HG03175 (cell line): Measurements from ENCODE around the gene LEAP2.
"Not testable (repeated sequence)": the region's sequence is repeated elsewhere in the genome, so short reads cannot be mapped to it uniquely, and the experiment has no call there.

Experiments used
- ATAC-seq: cut with Tn5 transposase; IDR thresholded peaks from one replicate; pipeline ENCODE4 v1.9.1; 2021; ENCODE audit warnings: mild to moderate bottlenecking, moderate library complexity; ENCODE audit not compliant: unreplicated experiment

LEAP2 gene

GRCh38 chr5:132840313-132840712 is 33.2 kb upstream of the LEAP2 start:
- ATAC-seq = no peak

GRCh38 chr5:132840896-132841295 is 32.6 kb upstream of the LEAP2 start:
- ATAC-seq = no peak

- no peak for ATAC-seq
These were observed 32.2 kb upstream of the LEAP2 start for GRCh38 chr5:132841305-132841704.

GRCh38 chr5:132848270-132848669 is 25.2 kb upstream of the LEAP2 start:
- ATAC-seq = no peak

- no peak for ATAC-seq
These were observed 24.1 kb upstream of the LEAP2 start for GRCh38 chr5:132849347-132849746.

- no peak for ATAC-seq
These were observed 23.4 kb upstream of the LEAP2 start for GRCh38 chr5:132850066-132850465.

GRCh38 chr5:132853323-132853722 is 20.1 kb upstream of the LEAP2 start:
- no peak for ATAC-seq

- ATAC-seq = no peak
These were observed 19.7 kb upstream of the LEAP2 start for GRCh38 chr5:132853790-132854189.

GRCh38 chr5:132854301-132854700 is 19.2 kb upstream of the LEAP2 start:
- no peak for ATAC-seq

- not testable (repeated sequence) for ATAC-seq
These were observed 18.5 kb upstream of the LEAP2 start for GRCh38 chr5:132854992-132855391.

GRCh38 chr5:132856011-132856410 is 17.5 kb upstream of the LEAP2 start:
- ATAC-seq = no peak

- no peak for ATAC-seq
These were observed 13.5 kb upstream of the LEAP2 start for GRCh38 chr5:132859889-132860437.

GRCh38 chr5:132860742-132861141 is 12.7 kb upstream of the LEAP2 start:
- ATAC-seq = no peak

GRCh38 chr5:132865668-132866341 is 7.7 kb upstream of the LEAP2 start:
- peak; percentile 31 for ATAC-seq

- peak; percentile 100 for ATAC-seq
These were observed 7.0 kb upstream of the LEAP2 start, which contains the start of the genes GDF9 and UQCRQ for GRCh38 chr5:132866342-132867045. TSS of gene GDF9 (minus strand) at chr5:132866469. CDS start at chr5:132864533, 1,936 bp downstream. TSS of gene UQCRQ (plus strand) at chr5:132866642. CDS start at chr5:132866882, 240 bp downstream.

- ATAC-seq = peak; percentile 20
These were observed 6.4 kb upstream of the LEAP2 start for GRCh38 chr5:132867046-132867451.

- no peak for ATAC-seq
These were observed 4.7 kb upstream of the LEAP2 start for GRCh38 chr5:132868754-132869153.

GRCh38 chr5:132870801-132871200 is 2.7 kb upstream of the LEAP2 start:
- ATAC-seq = no peak

- no peak for ATAC-seq
These were observed 1.8 kb upstream of the LEAP2 start for GRCh38 chr5:132871459-132872284.

GRCh38 chr5:132872788-132873118 is 715 bp upstream of the LEAP2 start:
- no peak for ATAC-seq

GRCh38 chr5:132873930-132874271 is 433 bp downstream of the LEAP2 start:
- ATAC-seq = no peak
